ENCODE data around the gene GATB. TPM values are rescaled to one million over a fixed set of nuclear protein-coding genes. Genes with fewer than 3 reads are reported as not detected.

The GATB gene
- total and polyA plus RNA-seq, 10 of the 15 experiments (the other 5 are each of a cell fraction or from before 2014, with no cell fraction given), result 20.5 to 37.3 (median 30.5) TPM

GRCh38 chr4:151803246-151803645, 42.4 kb upstream of the GATB start (continued):
- TF ChIP-seq PML (IDR thresholded peaks at IDR 0.05; ENCODE audit: low read length) (no peak), MEF2A (IDR thresholded peaks at IDR 0.05; ENCODE audit: insufficient read depth, low read depth, low read length) (no peak), E4F1 (IDR thresholded peaks at IDR 0.05; ENCODE audit: borderline replicate concordance, partially characterized antibody) (no peak), KLF5 (IDR thresholded peaks at IDR 0.05; ENCODE audit: partially characterized antibody) (no peak), YY1 (IDR thresholded peaks at IDR 0.05; ENCODE audit: low read depth, low read length) (no peak)

DNA sequence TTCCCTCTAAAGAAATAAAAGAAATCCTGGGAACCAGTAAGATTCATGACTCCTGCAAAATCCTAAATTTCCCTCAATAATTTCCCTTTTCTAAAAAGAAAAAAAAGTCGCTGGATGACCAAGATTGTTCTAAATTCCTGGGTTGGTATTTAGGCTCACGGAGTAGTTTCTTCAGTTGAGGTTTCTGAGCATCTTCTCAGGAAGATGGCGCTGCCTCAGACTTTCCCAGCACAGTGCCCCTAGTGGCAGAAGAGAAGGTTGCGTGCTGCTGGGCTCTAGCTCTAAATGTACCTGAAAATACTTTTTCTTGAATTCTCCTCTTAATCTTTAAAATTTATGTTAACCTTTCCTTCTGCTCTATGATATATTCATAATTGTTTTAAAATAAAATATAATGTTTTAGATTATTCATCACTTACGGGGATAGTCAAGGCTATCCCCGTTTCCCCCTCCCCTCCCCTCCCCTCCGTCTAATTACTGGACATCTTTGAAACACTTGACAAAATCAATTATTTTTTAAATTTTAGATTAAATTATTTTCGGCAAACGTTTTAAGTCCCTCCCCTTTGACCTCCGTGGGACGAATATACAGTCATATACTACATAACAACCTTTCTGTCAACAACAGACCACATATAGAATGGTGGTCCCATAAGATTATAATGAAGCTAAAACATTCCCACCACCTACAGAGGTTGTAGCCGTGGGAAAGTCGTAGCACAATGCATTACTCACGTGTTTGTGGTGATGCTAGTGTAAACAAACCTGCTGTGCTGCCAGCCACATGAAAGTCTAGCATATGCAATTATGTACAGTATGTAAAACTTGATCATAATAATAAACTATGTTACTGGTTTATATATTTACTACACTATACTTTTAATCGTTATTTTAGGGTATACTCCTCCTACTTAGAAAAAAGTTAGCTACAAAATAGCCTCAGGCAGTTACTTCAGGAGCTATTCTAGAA, 41.0 kb upstream of the GATB start:
- POLR2A ChIA-PET, result interaction anchor here (0.5 kb wide), 1 partner anchor 10 kb away, joined by 3 read pairs; no protein-coding TSS in a partner anchor
- intact Hi-C loops (cut with micrococcal nuclease; ENCODE audit: unreplicated experiment), result loop anchor here (5.0 kb wide), 2 partner anchors 105 to 380 kb away; no protein-coding TSS in a partner anchor
- TF ChIP-seq DPF2 (IDR thresholded peaks at IDR 0.05) (no peak), POLR2A (IDR thresholded peaks at IDR 0.05; ENCODE audit: low read depth, low read length) (no peak), BCL11A (IDR thresholded peaks at IDR 0.05; ENCODE audit: low read depth, low read length) (no peak), BRCA1 (IDR thresholded peaks at IDR 0.05; ENCODE audit: low read depth, low read length) (no peak), SUPT20H (IDR thresholded peaks at IDR 0.05; ENCODE audit: borderline replicate concordance, control insufficient read depth, low read depth, low read length) (no peak), BHLHE40 (IDR thresholded peaks at IDR 0.05; ENCODE audit: borderline replicate concordance in 1 of 2, low read depth in 2 of 2, low read length in 1 of 2) (peak in 1 of 2 experiments; percentile 31; a peak in 1 of 4 replicates), ESRRA (IDR thresholded peaks at IDR 0.05; ENCODE audit: low read length) (no peak), SMARCA5 (IDR thresholded peaks at IDR 0.05) (0 out of 2 replicates have a peak, but pooled peaks have one; percentile 21), NFXL1 (IDR thresholded peaks at IDR 0.05; ENCODE audit: borderline replicate concordance) (no peak), SMC3 (IDR thresholded peaks at IDR 0.05; ENCODE audit: borderline replicate concordance, low read length) (peak; percentile 29; the same call in 1 of the 2 replicates), BACH1 (IDR thresholded peaks at IDR 0.05; ENCODE audit: borderline replicate concordance) (no peak), YY1 (IDR thresholded peaks at IDR 0.05; ENCODE audit: low read depth, low read length) (peak; percentile 95), MEF2B (IDR thresholded peaks at IDR 0.05; ENCODE audit: partially characterized antibody, poor library complexity, severe bottlenecking) (no peak)
- TF ChIP-seq, protein P1, sequence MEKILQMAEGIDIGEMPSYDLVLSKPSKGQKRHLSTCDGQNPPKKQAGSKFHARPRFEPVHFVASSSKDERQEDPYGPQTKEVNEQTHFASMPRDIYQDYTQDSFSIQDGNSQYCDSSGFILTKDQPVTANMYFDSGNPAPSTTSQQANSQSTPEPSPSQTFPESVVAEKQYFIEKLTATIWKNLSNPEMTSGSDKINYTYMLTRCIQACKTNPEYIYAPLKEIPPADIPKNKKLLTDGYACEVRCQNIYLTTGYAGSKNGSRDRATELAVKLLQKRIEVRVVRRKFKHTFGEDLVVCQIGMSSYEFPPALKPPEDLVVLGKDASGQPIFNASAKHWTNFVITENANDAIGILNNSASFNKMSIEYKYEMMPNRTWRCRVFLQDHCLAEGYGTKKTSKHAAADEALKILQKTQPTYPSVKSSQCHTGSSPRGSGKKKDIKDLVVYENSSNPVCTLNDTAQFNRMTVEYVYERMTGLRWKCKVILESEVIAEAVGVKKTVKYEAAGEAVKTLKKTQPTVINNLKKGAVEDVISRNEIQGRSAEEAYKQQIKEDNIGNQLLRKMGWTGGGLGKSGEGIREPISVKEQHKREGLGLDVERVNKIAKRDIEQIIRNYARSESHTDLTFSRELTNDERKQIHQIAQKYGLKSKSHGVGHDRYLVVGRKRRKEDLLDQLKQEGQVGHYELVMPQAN (conservative IDR thresholded peaks at IDR 0.05), result no peak

More for the DNA sequence above, 41.0 kb upstream of the GATB start:
- BruUV-seq (replicated peaks), result no TSS peak
- WGBS (ENCODE audit: insufficient coverage, insufficient replicate concordance, low lambda C conversion rate, missing lambda C conversion rate), result 14% methylated on average over 15 of the region's 15 CpGs
- peak; percentile 66 for ATAC-seq
- H2AFZ ChIP-seq (ENCODE audit: control insufficient read depth, low read depth, low read length), result no peak overlapping the region
- ChIA-PET SMC1A (ENCODE audit: uncharacterized antibody, unreplicated experiment) (interaction anchor here (0.6 to 2.7 kb wide), 9 partner anchors 8 to 934 kb away, joined by 3 to 9 read pairs (median 3); no protein-coding TSS in a partner anchor), CTCF (interaction anchor here (0.8 to 3.0 kb wide), 28 partner anchors 9 to 593 kb away, joined by 3 to 26 read pairs (median 5); partner anchors contain the start of gene FHIP1A), RAD21 (ENCODE audit: unreplicated experiment) (interaction anchor here (0.6 to 2.2 kb wide), 7 partner anchors 9 to 596 kb away, joined by 3 to 5 read pairs (median 4); no protein-coding TSS in a partner anchor)
- H3K9ac ChIP-seq (ENCODE audit: control insufficient read depth, insufficient read depth, low read length), result no peak overlapping the region
- no peaks in the 10 kb centered on the region for H3K79me2 ChIP-seq (ENCODE audit: control insufficient read depth, insufficient read depth, low read length)
- no peak for DNase-seq (ENCODE audit: low read depth, low spot score)
- no peaks in the 10 kb centered on the region for H3K36me3 ChIP-seq (ENCODE audit: control insufficient read depth in 2 of 2, insufficient read depth in 2 of 2, low read length in 1 of 2)
- H3K4me2 ChIP-seq (ENCODE audit: control insufficient read depth, insufficient read depth), result no peak overlapping the region
- in situ Hi-C loops (cut with MboI), result no loop called here
- no peak overlapping the region for H3K4me3 ChIP-seq
- H4K20me1 ChIP-seq (ENCODE audit: control insufficient read depth, insufficient read depth), result no peaks in the 10 kb centered on the region
- H3K27me3 ChIP-seq (replicated peaks in 1 of 2; ENCODE audit: control insufficient read depth in 2 of 2, insufficient read depth in 2 of 2, low read length in 1 of 2), result no peaks in the 10 kb centered on the region
- peaks cover 7% of the 10 kb centered on the region; the same call in 1 of the 2 replicates for H3K4me1 ChIP-seq (ENCODE audit: control insufficient read depth, insufficient read depth, low read length)
- no peaks in the 10 kb centered on the region for H3K9me3 ChIP-seq (replicated peaks; ENCODE audit: control insufficient read depth, insufficient read depth, low read length)
- FAIRE-seq, result no peak
- H3K27ac ChIP-seq (ENCODE audit: control insufficient read depth, insufficient read depth), result no peak overlapping the region

Measured in GM12878 (cell line).